ENCODE measurements around the gene CREBBP. TPM values are rescaled to one million over a fixed set of nuclear protein-coding genes. Genes with fewer than 3 reads are reported as not detected.

CREBBP gene
- total RNA-seq, 1 donor from 2014 or later, result 131 TPM

- Mint-ChIP-seq H3K36me3 (ENCODE audit: low read depth) (peaks cover 90% of the 10 kb centered on the region), H3K4me1 (no peaks in the 10 kb centered on the region), H3K27me3 (no peaks in the 10 kb centered on the region), H3K27ac (no peak overlapping the region), H3K9me3 (no peaks in the 10 kb centered on the region), H3K4me3 (no peak overlapping the region)
- CTCF ChIA-PET, result interaction anchor here (1.3 kb wide), 1 partner anchor 119 kb away, joined by 4 read pairs; no protein-coding TSS in a partner anchor
- intact Hi-C loops (cut with micrococcal nuclease), result no loop called here
- DNase-seq, result no peak
- POLR2A ChIA-PET, result no interaction called here
- TF ChIP-seq CTCF (IDR thresholded peaks at IDR 0.05), result no peak
- ATAC-seq (ENCODE audit: low read depth), result no peak
Observed at GRCh38 chr16:3760518-3760917, 120.0 kb downstream of the CREBBP start.

- CTCF ChIA-PET, result interaction anchor here (1.3 kb wide), 1 partner anchor 119 kb away, joined by 4 read pairs; no protein-coding TSS in a partner anchor
- intact Hi-C loops (cut with micrococcal nuclease), result no loop called here
- POLR2A ChIA-PET, result no interaction called here
- no peak for TF ChIP-seq CTCF (IDR thresholded peaks at IDR 0.05)
- Mint-ChIP-seq H3K36me3 (ENCODE audit: low read depth) (peaks cover 90% of the 10 kb centered on the region), H3K9me3 (no peaks in the 10 kb centered on the region), H3K27ac (no peak overlapping the region), H3K4me1 (no peaks in the 10 kb centered on the region), H3K4me3 (no peak overlapping the region), H3K27me3 (no peaks in the 10 kb centered on the region)
- ATAC-seq (ENCODE audit: low read depth) (no peak), DNase-seq (no peak)
Observed at GRCh38 chr16:3759736-3760135, 120.8 kb downstream of the CREBBP start.

DNA sequence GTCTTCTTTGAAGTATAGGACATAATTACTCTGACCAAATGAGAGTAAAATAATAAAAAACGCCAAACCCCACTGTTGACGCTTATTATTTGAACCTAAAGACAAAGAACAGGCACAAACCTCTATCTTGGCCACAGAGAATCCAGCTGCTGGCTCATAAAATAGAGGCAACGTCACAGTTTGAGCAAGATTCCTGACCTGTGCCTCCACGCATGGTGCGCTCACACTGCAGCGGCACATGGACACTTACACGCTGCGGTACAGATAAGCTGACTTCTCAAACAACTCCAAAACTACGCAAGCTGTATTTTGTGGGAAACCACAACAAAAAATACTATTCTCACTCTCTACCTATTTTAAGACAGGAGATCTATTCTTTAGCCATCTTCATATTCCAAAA is 124.4 kb downstream of the CREBBP start:
- H3K4me1 Mint-ChIP-seq, result no peaks in the 10 kb centered on the region
- no peak for ATAC-seq (ENCODE audit: low read depth)

DNA sequence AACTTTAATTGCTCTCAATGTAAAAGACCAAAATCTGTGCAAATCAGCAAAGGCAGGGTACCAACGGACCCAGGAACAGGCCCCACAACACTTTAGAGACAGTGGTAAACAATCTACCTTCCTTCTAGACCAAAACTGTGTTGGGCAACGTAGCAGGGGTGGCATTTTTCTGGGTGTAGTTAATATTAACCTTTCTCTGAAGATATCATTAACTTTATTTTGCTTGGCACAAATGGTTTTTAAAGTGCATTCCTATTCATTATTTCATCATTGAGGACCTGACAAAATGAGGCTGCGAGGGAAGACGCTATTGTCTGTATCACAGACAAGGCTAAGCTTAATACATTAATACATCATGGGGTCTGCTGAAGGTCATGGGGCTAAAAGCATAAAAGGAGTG is 125.3 kb downstream of the CREBBP start:
- H3K4me1 Mint-ChIP-seq, result no peaks in the 10 kb centered on the region
- H3K27ac Mint-ChIP-seq, result no peak overlapping the region
- TF ChIP-seq CTCF (IDR thresholded peaks at IDR 0.05), result no peak
- peaks cover 85% of the 10 kb centered on the region for H3K36me3 Mint-ChIP-seq (ENCODE audit: low read depth)
- H3K27me3 Mint-ChIP-seq, result no peaks in the 10 kb centered on the region
- no peaks in the 10 kb centered on the region for H3K9me3 Mint-ChIP-seq
- POLR2A ChIA-PET, result no interaction called here
- intact Hi-C loops (cut with micrococcal nuclease), result no loop called here
- CTCF ChIA-PET, result no interaction called here
- ATAC-seq (ENCODE audit: low read depth) (no peak), DNase-seq (no peak)
- H3K4me3 Mint-ChIP-seq, result no peak overlapping the region

More for the DNA sequence above, 124.4 kb downstream of the CREBBP start:
- Mint-ChIP-seq H3K27me3 (no peaks in the 10 kb centered on the region), H3K4me3 (no peak overlapping the region), H3K27ac (no peak overlapping the region), H3K9me3 (no peaks in the 10 kb centered on the region), H3K36me3 (ENCODE audit: low read depth) (peaks cover 86% of the 10 kb centered on the region)
- intact Hi-C loops (cut with micrococcal nuclease), result no loop called here
- ChIA-PET POLR2A (no interaction called here), CTCF (no interaction called here)
- TF ChIP-seq CTCF (IDR thresholded peaks at IDR 0.05), result no peak
- DNase-seq, result no peak

- POLR2A ChIA-PET, result no interaction called here
- Mint-ChIP-seq H3K27ac (no peak overlapping the region), H3K9me3 (no peaks in the 10 kb centered on the region), H3K4me1 (no peaks in the 10 kb centered on the region), H3K27me3 (no peaks in the 10 kb centered on the region), H3K36me3 (ENCODE audit: low read depth) (peaks cover 89% of the 10 kb centered on the region), H3K4me3 (no peak overlapping the region)
- TF ChIP-seq CTCF (IDR thresholded peaks at IDR 0.05), result no peak
- DNase-seq (no peak), ATAC-seq (ENCODE audit: low read depth) (no peak)
- CTCF ChIA-PET, result no interaction called here
- intact Hi-C loops (cut with micrococcal nuclease), result no loop called here
Observed at GRCh38 chr16:3754772-3755171, 125.7 kb downstream of the CREBBP start.

All from activated B cell treated with CpG ODN at 0.5 μM for 24 hours (primary cell).